SK-N-SH (cell line): Measurements from ENCODE around the gene AGO3. TPM values are rescaled to one million over a fixed set of nuclear protein-coding genes. Genes with fewer than 3 reads are reported as not detected.

Experiments
- CTCF ChIA-PET: fragments of 300-600, 350-600 bp; formaldehyde crosslinking; extraction: SDS; loops from one replicate; lab custom pipeline; 2021; lab: Yijun Ruan, JAX
- POLR2A ChIA-PET: fragments of 350-600 bp; sonication (Branson Sonifier 250); formaldehyde crosslinking; extraction: SDS; loops from one replicate; lab custom pipeline; 2020; ENCODE audit warnings: antibody characterized with exemption, inconsistent platforms; lab: Yijun Ruan, JAX
- DNase-seq: peaks from one replicate; pipeline ENCODE4 v3.0.0; 2012
- H2AFZ ChIP-seq: fragments of 200-600 bp; sonication (generic); 2 replicates; pipeline ENCODE4 v1.8.1; 2016; ENCODE audit warnings: antibody characterized with exemption, mild to moderate bottlenecking, low read depth
- H3F3A ChIP-seq: fragments of 200-600 bp; sonication (generic); replicated peaks from 2 replicates; pipeline ENCODE3; 2016; ENCODE audit warnings: antibody characterized with exemption, mild to moderate bottlenecking; ENCODE audit not compliant: insufficient read depth
- H3K27ac ChIP-seq, 2 experiments: fragments of 200-500 bp in 1 of 2; fragments of 200-600 bp in 1 of 2; sonication (Bioruptor generic) in 1 of 2; sonication (generic), shearing (Covaris generic) in 1 of 2; 2 replicates each; pipeline versions ENCODE4 v1.5.1 to v1.6.1; 2014 to 2016; ENCODE audit warnings: low read depth in 2 of 2, inconsistent platforms in 1 of 2, low read length in 1 of 2, mild to moderate bottlenecking in 1 of 2, mixed read lengths in 1 of 2
- H3K27me3 ChIP-seq: fragments of 200-600 bp; sonication (generic), shearing (Covaris generic); 2 replicates; pipeline ENCODE4 v1.6.1; 2016; ENCODE audit warnings: mixed run types; ENCODE audit not compliant: insufficient read depth
- H3K36me3 ChIP-seq, 2 experiments: fragments of 200-500 bp in 1 of 2; fragments of 200-600 bp in 1 of 2; sonication (Bioruptor generic) in 1 of 2; sonication (generic) in 1 of 2; replicated peaks in 1 of 2; 2 replicates each; pipeline versions ENCODE3 to v1.5.1; 2014 to 2016; ENCODE audit warnings: low read length in 1 of 2, mild to moderate bottlenecking in 1 of 2; ENCODE audit not compliant: insufficient read depth in 2 of 2, control insufficient read depth in 1 of 2
- H3K4me1 ChIP-seq, 2 experiments: fragments of 200-500 bp in 1 of 2; fragments of 200-600 bp in 1 of 2; sonication (Bioruptor generic) in 1 of 2; sonication (generic), shearing (Covaris generic) in 1 of 2; 2 replicates each; pipeline versions ENCODE4 v1.5.1 to v1.6.1; 2014 to 2016; ENCODE audit warnings: low read depth in 1 of 2, low read length in 1 of 2, mixed run types in 1 of 2; ENCODE audit not compliant: insufficient read depth in 2 of 2, control insufficient read depth in 1 of 2
- H3K4me2 ChIP-seq: fragments of 200-600 bp; sonication (generic), shearing (Covaris generic); 2 replicates; pipeline ENCODE4 v1.6.1; 2017; ENCODE audit warnings: mixed run types
- H3K4me3 ChIP-seq, 2 experiments: fragments of 200-500 bp in 1 of 2; fragments of 200-600 bp in 1 of 2; sonication (Bioruptor generic) in 1 of 2; sonication (generic), shearing (Covaris generic) in 1 of 2; 2 replicates each; pipeline versions ENCODE4 v1.5.1 to v1.8.1; 2014 to 2016; ENCODE audit warnings: low read depth in 2 of 2, inconsistent platforms in 1 of 2, low read length in 1 of 2, mild to moderate bottlenecking in 1 of 2, mixed read lengths in 1 of 2, moderate library complexity in 1 of 2
- H3K79me2 ChIP-seq: fragments of 200-600 bp; sonication (generic); 2 replicates; pipeline ENCODE4 v1.8.1; 2017; ENCODE audit warnings: mild to moderate bottlenecking; ENCODE audit not compliant: insufficient read depth
- H3K9ac ChIP-seq: fragments of 200-600 bp; sonication (generic); 2 replicates; pipeline ENCODE4 v1.6.1; 2017; ENCODE audit warnings: mixed run types
- H3K9me2 ChIP-seq: fragments of 200-600 bp; sonication (generic); 2 replicates; pipeline ENCODE4 v1.6.1; 2017; ENCODE audit warnings: mixed run types
- H3K9me3 ChIP-seq: fragments of 200-600 bp; sonication (generic); 2 replicates; pipeline ENCODE4 v1.6.1; 2017; ENCODE audit warnings: mixed run types, mild to moderate bottlenecking, moderate library complexity
- H4K20me1 ChIP-seq: fragments of 200-600 bp; sonication (generic); 2 replicates; pipeline ENCODE4 v1.6.1; 2017; ENCODE audit warnings: mild to moderate bottlenecking, mixed run types; ENCODE audit not compliant: insufficient read depth
- FOSL2 ChIP-seq: IDR thresholded peaks from 2 replicates; pipeline ENCODE4 v1.4.0; 2012; ENCODE audit warnings: low read depth, mild to moderate bottlenecking, moderate library complexity, borderline replicate concordance
- FOXJ3 ChIP-seq: sonication (generic); formaldehyde crosslinking; IDR thresholded peaks from 2 replicates; pipeline ENCODE4 v1.5.1; 2020; ENCODE audit warnings: mild to moderate bottlenecking, missing genetic modification reagents
- GABPA ChIP-seq: IDR thresholded peaks from 2 replicates; pipeline ENCODE4 v1.4.0; 2012; ENCODE audit warnings: low read depth, mild to moderate bottlenecking
- IRF3 ChIP-seq: fragments of 150-350 bp; IDR thresholded peaks from 2 replicates; pipeline ENCODE4 v1.6.1; 2016; ENCODE audit warnings: mild to moderate bottlenecking, low read depth, low read length
- MAX ChIP-seq: IDR thresholded peaks from 2 replicates; pipeline ENCODE4 v1.4.0; 2012; ENCODE audit warnings: low read depth
- MEF2A ChIP-seq: IDR thresholded peaks from 2 replicates; pipeline ENCODE4 v1.4.0; 2012; ENCODE audit warnings: low read depth, borderline replicate concordance
- MXI1 ChIP-seq: IDR thresholded peaks from 2 replicates; pipeline ENCODE4 v1.6.1; 2012; ENCODE audit warnings: mild to moderate bottlenecking, low read depth, low read length, improper control_type of control experiment
- RCOR1 ChIP-seq: fragments of 150-350 bp; IDR thresholded peaks from 2 replicates; pipeline ENCODE4 v1.6.1; 2017; ENCODE audit warnings: antibody characterized with exemption, low read length
- SMC3 ChIP-seq: IDR thresholded peaks from 2 replicates; pipeline ENCODE4 v1.6.1; 2012; ENCODE audit warnings: low read depth, low read length, improper control_type of control experiment
- TCF12 ChIP-seq: IDR thresholded peaks from 2 replicates; pipeline ENCODE4 v1.4.0; 2012
- TEAD4 ChIP-seq: IDR thresholded peaks from 2 replicates; pipeline ENCODE4 v1.4.0; 2012; ENCODE audit warnings: mild to moderate bottlenecking, borderline replicate concordance; ENCODE audit not compliant: insufficient read depth
- USF2 ChIP-seq: fragments of 150-350 bp; IDR thresholded peaks from 2 replicates; pipeline ENCODE4 v1.6.1; 2017; ENCODE audit warnings: antibody characterized with exemption, low read length, low read depth, borderline replicate concordance
- WGBS: methylation state at CpG from one replicate; pipeline ENCODE4 v1.1.6; 2017; ENCODE audit warnings: low lambda C conversion rate; 5-methylcytosine and 5-hydroxymethylcytosine counted together
- polyA plus RNA-seq, 3 experiments: library from polyadenylated mRNA; depleted of rRNA; stranded (reverse); fragments of >200 nt; gene quantifications; 2 replicates each; pipeline ENCODE4 v1.2.3, GENCODE V29; 2012
- TF ChIP-seq, protein P1 (sequence below): IDR thresholded peaks from 2 replicates; pipeline ENCODE4 v1.4.0; 2012; ENCODE audit warnings: low read depth, borderline replicate concordance
- TF ChIP-seq, protein P2 (sequence below): IDR thresholded peaks from 2 replicates; pipeline ENCODE4; 2012

AGO3 gene
- polyA plus RNA-seq, 1 of the 3 experiments (the other 2 are of a cell fraction): 6.7 TPM

GRCh38 chr1:36062315-36062714 is 131.4 kb downstream of the AGO3 start:
- no peaks in the 10 kb centered on the region for H3K4me1 ChIP-seq
- no peak overlapping the region for H3K4me3 ChIP-seq
- no peak overlapping the region for H3K27ac ChIP-seq
- no peaks in the 10 kb centered on the region for H3K79me2 ChIP-seq
- TF ChIP-seq TCF12 (no peak), GABPA (no peak), IRF3 (no peak), SMC3 (no peak), USF2 (no peak), TEAD4 (no peak), RCOR1 (no peak), MEF2A (no peak), FOXJ3 (CRISPR knock-in tag) (no peak), FOSL2 (no peak), MXI1 (no peak), MAX (no peak)
- TF ChIP-seq, protein P1, sequence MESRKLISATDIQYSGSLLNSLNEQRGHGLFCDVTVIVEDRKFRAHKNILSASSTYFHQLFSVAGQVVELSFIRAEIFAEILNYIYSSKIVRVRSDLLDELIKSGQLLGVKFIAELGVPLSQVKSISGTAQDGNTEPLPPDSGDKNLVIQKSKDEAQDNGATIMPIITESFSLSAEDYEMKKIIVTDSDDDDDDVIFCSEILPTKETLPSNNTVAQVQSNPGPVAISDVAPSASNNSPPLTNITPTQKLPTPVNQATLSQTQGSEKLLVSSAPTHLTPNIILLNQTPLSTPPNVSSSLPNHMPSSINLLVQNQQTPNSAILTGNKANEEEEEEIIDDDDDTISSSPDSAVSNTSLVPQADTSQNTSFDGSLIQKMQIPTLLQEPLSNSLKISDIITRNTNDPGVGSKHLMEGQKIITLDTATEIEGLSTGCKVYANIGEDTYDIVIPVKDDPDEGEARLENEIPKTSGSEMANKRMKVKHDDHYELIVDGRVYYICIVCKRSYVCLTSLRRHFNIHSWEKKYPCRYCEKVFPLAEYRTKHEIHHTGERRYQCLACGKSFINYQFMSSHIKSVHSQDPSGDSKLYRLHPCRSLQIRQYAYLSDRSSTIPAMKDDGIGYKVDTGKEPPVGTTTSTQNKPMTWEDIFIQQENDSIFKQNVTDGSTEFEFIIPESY: no peak
- TF ChIP-seq, protein P2, sequence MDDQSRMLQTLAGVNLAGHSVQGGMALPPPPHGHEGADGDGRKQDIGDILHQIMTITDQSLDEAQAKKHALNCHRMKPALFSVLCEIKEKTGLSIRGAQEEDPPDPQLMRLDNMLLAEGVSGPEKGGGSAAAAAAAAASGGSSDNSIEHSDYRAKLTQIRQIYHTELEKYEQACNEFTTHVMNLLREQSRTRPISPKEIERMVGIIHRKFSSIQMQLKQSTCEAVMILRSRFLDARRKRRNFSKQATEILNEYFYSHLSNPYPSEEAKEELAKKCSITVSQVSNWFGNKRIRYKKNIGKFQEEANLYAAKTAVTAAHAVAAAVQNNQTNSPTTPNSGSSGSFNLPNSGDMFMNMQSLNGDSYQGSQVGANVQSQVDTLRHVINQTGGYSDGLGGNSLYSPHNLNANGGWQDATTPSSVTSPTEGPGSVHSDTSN: no peak
- WGBS: 94% methylated on average over 1 of the region's 1 CpG
- no peak overlapping the region for H3K9ac ChIP-seq
- peaks cover 5% of the 10 kb centered on the region for H3F3A ChIP-seq
- no peak overlapping the region for H2AFZ ChIP-seq
- ChIA-PET CTCF (no interaction called here), POLR2A (no interaction called here)
- H3K27me3 ChIP-seq: no peaks in the 10 kb centered on the region
- peaks cover 18 to 21% of the 10 kb centered on the region in 2 experiments for H3K36me3 ChIP-seq
- no peak for DNase-seq
- no peaks in the 10 kb centered on the region for H3K9me3 ChIP-seq
- no peaks in the 10 kb centered on the region for H3K9me2 ChIP-seq
- no peak overlapping the region for H3K4me2 ChIP-seq
- H4K20me1 ChIP-seq: no peaks in the 10 kb centered on the region
